Spleen (tissue), 11 donors: ENCODE measurements around the gene TLNRD1. TPM values are rescaled to one million over a fixed set of nuclear protein-coding genes. Genes with fewer than 3 reads are reported as not detected.

Source experiments
- DNase-seq: peaks from one replicate; pipeline ENCODE4 v3.0.0-alpha.2; 2020
- H3K27ac ChIP-seq, 8 donors: fragments of 200-600 bp; sonication (generic) in 7 of 8; 1 replicate in 4 of 8; 2 replicates in 4 of 8; pipeline versions ENCODE4 v1.5.0 to v1.8.0; 2016 to 2021; ENCODE audit warnings: inconsistent platforms in 4 of 8, mild to moderate bottlenecking in 4 of 8, moderate library complexity in 1 of 8
- H3K27me3 ChIP-seq, 7 donors: fragments of 200-600 bp; sonication (generic) in 6 of 7; replicated peaks in 1 of 7; 1 replicate in 4 of 7; 2 replicates in 3 of 7; pipeline versions ENCODE4 v1.5.0 to v1.8.0; 2016 to 2021; ENCODE audit warnings: inconsistent platforms in 3 of 7, mild to moderate bottlenecking in 1 of 7
- H3K36me3 ChIP-seq, 6 donors: fragments of 200-600 bp; sonication (generic) in 5 of 6; 1 replicate in 4 of 6; 2 replicates in 2 of 6; pipeline versions ENCODE4 v1.5.0 to v1.8.0; 2016 to 2021; ENCODE audit warnings: inconsistent platforms in 2 of 6
- H3K4me1 ChIP-seq, 6 donors: fragments of 200-600 bp; sonication (generic) in 5 of 6; 1 replicate in 3 of 6; 2 replicates in 3 of 6; pipeline versions ENCODE4 v1.5.0 to v1.8.0; 2016 to 2021; ENCODE audit warnings: inconsistent platforms in 3 of 6
- H3K4me3 ChIP-seq, 8 donors: fragments of 200-600 bp; sonication (generic) in 7 of 8; 1 replicate in 4 of 8; 2 replicates in 4 of 8; pipeline versions ENCODE4 v1.5.0 to v1.8.0; 2016 to 2021; ENCODE audit warnings: inconsistent platforms in 4 of 8, mild to moderate bottlenecking in 4 of 8, moderate library complexity in 2 of 8
- H3K9me3 ChIP-seq, 8 donors: fragments of 200-600 bp; sonication (generic) in 7 of 8; 1 replicate in 4 of 8; 2 replicates in 4 of 8; pipeline versions ENCODE4 v1.5.0 to v1.8.0; 2016 to 2021; ENCODE audit warnings: inconsistent platforms in 4 of 8
- POLR2A ChIP-seq, 3 donors: fragments of 450-650 bp; IDR thresholded peaks; one replicate each; pipeline ENCODE4 v1.5.1; 2017; ENCODE audit warnings: antibody characterized with exemption in 3 of 3, mild to moderate bottlenecking in 1 of 3
- POLR2AphosphoS5 ChIP-seq, 3 donors: sonication (generic); formaldehyde crosslinking; IDR thresholded peaks; one replicate each; pipeline ENCODE4 v1.5.1; 2017; ENCODE audit warnings: antibody characterized with exemption in 3 of 3
- WGBS, 5 donors: extraction: QIAGEN DNeasy Blood & Tissue Kit in 3 of 5; methylation state at CpG; one replicate each; pipeline versions ENCODE4 v1.1.5 to v1.1.7; 2013 to 2018; 5-methylcytosine and 5-hydroxymethylcytosine counted together
- intact Hi-C: fragments of 100-400 bp; cut with DNase I; formaldehyde crosslinking; loops from one replicate; pipeline ENCODE4 v1.15.0; 2023; ENCODE audit warnings: low total_unique reads
- polyA plus RNA-seq, 3 donors: library from polyadenylated mRNA; stranded (reverse); fragments of 200-250 nt; gene quantifications; one replicate each; pipeline ENCODE4 v1.2.1, GENCODE V29; 2013
- total RNA-seq, 7 donors: library from RNA; depleted of rRNA in 3 of 7; stranded (reverse); fragments of >200 nt in 3 of 7; fragmentation: NEBNext Ultra II Directional in 4 of 7; extraction: Animal tissue kit (Norgen Biotek cat#: 25700) in 4 of 7; gene quantifications; one replicate each; pipeline versions ENCODE4 v1.1.0 to v1.2.1, GENCODE V29; 2016 to 2021
- TF ChIP-seq, protein P1 (sequence below), 11 experiments: fragments of 200-600 bp in 7 of 11; fragments of 450-650 bp in 4 of 11; sonication (generic) in 4 of 11; IDR thresholded peaks in 8 of 11; conservative IDR thresholded peaks in 3 of 11; 1 replicate in 7 of 11; 2 replicates in 4 of 11; pipeline versions ENCODE4 v1.4.0 to v1.8.0; 2016 to 2021; ENCODE audit warnings: antibody characterized with exemption in 11 of 11, inconsistent platforms in 4 of 11, mild to moderate bottlenecking in 1 of 11
- donor health status: healthy with polysubstance abuse.
- donor health status: DM: no; HTN: no; CAD: no; lungs with moderate emphysema.
- donor health status: DM: no; HTN: no; CAD: no.
- donor health status: Bipolar disorder and iron deficiency.
- donor health status: healthy.
- donor health status: DM: no; HTN: no; CAD: no.
- donor health status: DM: yes; HTN: yes; CAD: no.

The TLNRD1 gene
- total and polyA plus RNA-seq, 10 donors: 6.2 to 53.3 (median 30.7) TPM

DNA sequence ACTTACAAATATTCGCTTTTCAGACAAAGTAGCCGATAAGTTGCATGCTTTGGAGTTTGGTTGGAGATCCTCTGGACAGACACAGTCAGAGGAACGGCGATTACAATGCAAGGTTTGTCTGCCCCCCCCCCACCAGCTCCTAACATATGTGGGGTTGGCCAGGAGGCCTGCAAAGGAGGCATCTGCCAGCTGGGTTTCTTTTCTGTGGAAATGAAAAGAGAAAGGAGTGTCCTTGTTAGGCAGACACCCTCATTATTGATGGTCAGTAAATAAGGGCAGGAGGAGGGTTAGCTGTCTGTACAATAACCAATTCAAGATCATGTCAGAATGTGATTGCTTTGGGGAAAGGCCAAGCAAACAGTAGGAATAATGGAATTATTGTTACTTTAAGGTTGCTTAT lies 49.1 kb downstream of the TLNRD1 start:
- 90 to 94% (median 91%) methylated on average over 4 of the region's 4 CpGs for WGBS, 5 donors
- intact Hi-C loops: no loop called here
- DNase-seq: no peak
- no peaks in the 10 kb centered on the region for H3K27me3 ChIP-seq
- TF ChIP-seq POLR2A (IDR thresholded peaks at IDR 0.05) (no peak), POLR2AphosphoS5 (IDR thresholded peaks at IDR 0.05) (no peak)
- TF ChIP-seq, protein P1, sequence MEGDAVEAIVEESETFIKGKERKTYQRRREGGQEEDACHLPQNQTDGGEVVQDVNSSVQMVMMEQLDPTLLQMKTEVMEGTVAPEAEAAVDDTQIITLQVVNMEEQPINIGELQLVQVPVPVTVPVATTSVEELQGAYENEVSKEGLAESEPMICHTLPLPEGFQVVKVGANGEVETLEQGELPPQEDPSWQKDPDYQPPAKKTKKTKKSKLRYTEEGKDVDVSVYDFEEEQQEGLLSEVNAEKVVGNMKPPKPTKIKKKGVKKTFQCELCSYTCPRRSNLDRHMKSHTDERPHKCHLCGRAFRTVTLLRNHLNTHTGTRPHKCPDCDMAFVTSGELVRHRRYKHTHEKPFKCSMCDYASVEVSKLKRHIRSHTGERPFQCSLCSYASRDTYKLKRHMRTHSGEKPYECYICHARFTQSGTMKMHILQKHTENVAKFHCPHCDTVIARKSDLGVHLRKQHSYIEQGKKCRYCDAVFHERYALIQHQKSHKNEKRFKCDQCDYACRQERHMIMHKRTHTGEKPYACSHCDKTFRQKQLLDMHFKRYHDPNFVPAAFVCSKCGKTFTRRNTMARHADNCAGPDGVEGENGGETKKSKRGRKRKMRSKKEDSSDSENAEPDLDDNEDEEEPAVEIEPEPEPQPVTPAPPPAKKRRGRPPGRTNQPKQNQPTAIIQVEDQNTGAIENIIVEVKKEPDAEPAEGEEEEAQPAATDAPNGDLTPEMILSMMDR (IDR thresholded peaks at IDR 0.05 in 8 of 11, conservative IDR thresholded peaks at IDR 0.05 in 3 of 11): no peak
- peaks cover 0 to 6% (median 0%) of the 10 kb centered on the region in 6 donors for H3K4me1 ChIP-seq
- H3K36me3 ChIP-seq: no peaks in the 10 kb centered on the region
- H3K27ac ChIP-seq: no peak overlapping the region
- H3K9me3 ChIP-seq: peaks cover 0 to 12% (median 6%) of the 10 kb centered on the region in 8 donors
- H3K4me3 ChIP-seq: no peak overlapping the region

GRCh38 chr15:81050259-81050658 lies 49.5 kb downstream of the TLNRD1 start:
- intact Hi-C loops: no loop called here
- Histone ChIP-seq H3K27me3 (no peaks in the 10 kb centered on the region), H3K4me3 (no peak overlapping the region), H3K4me1 (peaks cover 0 to 6% (median 0%) of the 10 kb centered on the region in 6 donors), H3K9me3 (peaks cover 0 to 12% (median 6%) of the 10 kb centered on the region in 8 donors), H3K27ac (no peak overlapping the region), H3K36me3 (no peaks in the 10 kb centered on the region)
- TF ChIP-seq POLR2AphosphoS5 (IDR thresholded peaks at IDR 0.05) (no peak), POLR2A (IDR thresholded peaks at IDR 0.05) (no peak)
- DNase-seq: no peak

DNA sequence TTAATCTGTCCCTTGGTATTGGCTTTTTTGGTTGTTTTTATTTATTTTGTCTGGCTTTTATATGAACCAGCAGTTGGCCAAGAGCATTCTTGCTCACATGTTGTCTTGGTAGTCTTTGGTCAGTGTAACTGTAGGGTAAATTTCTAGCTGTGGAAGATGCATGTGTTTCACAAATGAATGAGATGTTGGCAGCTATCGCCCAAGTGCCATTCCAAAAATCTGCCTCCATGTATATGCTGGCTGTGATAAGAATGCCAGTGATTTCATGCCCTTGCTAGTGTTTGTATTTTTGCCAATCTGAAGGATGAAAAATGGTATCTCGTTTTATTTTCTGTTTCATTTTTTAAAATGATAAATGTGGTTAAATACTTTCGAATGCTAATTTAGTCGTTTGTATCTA lies 50.1 kb downstream of the TLNRD1 start:
- intact Hi-C loops: no loop called here
- H3K4me3 ChIP-seq: no peak overlapping the region
- no peak for DNase-seq
- 71 to 86% (median 74%) methylated on average over 4 of the region's 4 CpGs for WGBS, 5 donors
- H3K4me1 ChIP-seq: peaks cover 0 to 6% (median 0%) of the 10 kb centered on the region in 6 donors
- no peaks in the 10 kb centered on the region for H3K27me3 ChIP-seq
- TF ChIP-seq, protein P1 (IDR thresholded peaks at IDR 0.05 in 8 of 11, conservative IDR thresholded peaks at IDR 0.05 in 3 of 11): no peak
- TF ChIP-seq POLR2A (IDR thresholded peaks at IDR 0.05) (no peak), POLR2AphosphoS5 (IDR thresholded peaks at IDR 0.05) (no peak)
- no peaks in the 10 kb centered on the region for H3K36me3 ChIP-seq
- H3K9me3 ChIP-seq: peaks cover 0 to 8% (median 5%) of the 10 kb centered on the region in 8 donors
- H3K27ac ChIP-seq: no peak overlapping the region

- intact Hi-C loops: no loop called here
- Histone ChIP-seq H3K27ac (no peak overlapping the region), H3K27me3 (no peaks in the 10 kb centered on the region), H3K9me3 (no peaks in the 10 kb centered on the region), H3K36me3 (no peaks in the 10 kb centered on the region), H3K4me3 (no peak overlapping the region), H3K4me1 (peaks cover 0 to 6% (median 2%) of the 10 kb centered on the region in 6 donors)
- 41 to 55% (median 51%) methylated on average over 2 of the region's 2 CpGs for WGBS, 5 donors
- TF ChIP-seq POLR2AphosphoS5 (IDR thresholded peaks at IDR 0.05) (no peak), POLR2A (IDR thresholded peaks at IDR 0.05) (no peak)
- TF ChIP-seq, protein P1 (IDR thresholded peaks at IDR 0.05 in 8 of 11, conservative IDR thresholded peaks at IDR 0.05 in 3 of 11): no peak
- no peak for DNase-seq
These were observed 51.3 kb downstream of the TLNRD1 start for GRCh38 chr15:81052046-81052445.

DNA sequence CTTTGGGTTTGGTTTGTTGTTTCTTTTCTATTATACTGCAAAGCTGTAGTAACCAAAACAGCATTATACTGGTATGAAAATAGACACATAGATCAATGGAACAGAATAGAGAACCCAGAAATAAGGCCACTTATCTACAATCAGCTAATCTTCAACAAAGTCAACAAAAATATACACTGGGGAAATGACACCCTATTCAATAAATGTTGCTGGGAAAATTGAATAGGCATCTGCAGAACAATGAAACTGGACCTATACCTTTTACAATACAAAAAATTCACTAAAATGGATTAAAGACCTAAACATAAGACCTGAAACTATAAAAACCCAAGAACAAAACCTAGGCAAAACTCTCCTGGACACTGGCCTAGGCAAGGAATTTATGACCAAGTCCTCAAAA lies 52.9 kb downstream of the TLNRD1 start:
- DNase-seq: no peak
- intact Hi-C loops: no loop called here
- H3K4me1 ChIP-seq: peaks cover 0 to 6% (median 2%) of the 10 kb centered on the region in 6 donors
- H3K36me3 ChIP-seq: no peaks in the 10 kb centered on the region
- peaks cover 0 to 10% (median 0%) of the 10 kb centered on the region in 8 donors for H3K9me3 ChIP-seq
- no peak overlapping the region for H3K27ac ChIP-seq
- H3K4me3 ChIP-seq: no peak overlapping the region
- TF ChIP-seq POLR2A (IDR thresholded peaks at IDR 0.05): no peak
- TF ChIP-seq, protein P1 (IDR thresholded peaks at IDR 0.05 in 8 of 11, conservative IDR thresholded peaks at IDR 0.05 in 3 of 11): no peak
- TF ChIP-seq POLR2AphosphoS5 (IDR thresholded peaks at IDR 0.05): no peak
- H3K27me3 ChIP-seq: no peaks in the 10 kb centered on the region
